Activated CD8-positive, alpha-beta memory T cell treated with anti-CD3 and anti-CD28 coated beads for 4 hours (primary cell): Measurements from ENCODE around the gene SPOCK1.

ENCODE experiments used
- DNase-seq, 2 donors: peaks; one replicate each; pipeline ENCODE4 v3.0.0-alpha.2; 2020; ENCODE audit warnings: low read depth in 2 of 2

Gene SPOCK1

GRCh38 chr5:137155261-137156000 is 343.7 kb downstream of the SPOCK1 start:
- DNase-seq = no peak

GRCh38 chr5:137152616-137153015 is 346.5 kb downstream of the SPOCK1 start:
- no peak for DNase-seq

GRCh38 chr5:137148655-137149054 is 350.5 kb downstream of the SPOCK1 start:
- no peak for DNase-seq

- no peak for DNase-seq
Measured at GRCh38 chr5:137148159-137148558, 351.0 kb downstream of the SPOCK1 start.

- DNase-seq = no peak
Measured at GRCh38 chr5:137147346-137147745, 351.8 kb downstream of the SPOCK1 start.

- no peak for DNase-seq
Measured at GRCh38 chr5:137146402-137146890, 352.7 kb downstream of the SPOCK1 start.

GRCh38 chr5:137145721-137146120 is 353.4 kb downstream of the SPOCK1 start:
- no peak for DNase-seq

GRCh38 chr5:137144656-137145055 is 354.5 kb downstream of the SPOCK1 start:
- no peak for DNase-seq

GRCh38 chr5:137142764-137143605 is 356.1 kb downstream of the SPOCK1 start:
- DNase-seq = no peak

GRCh38 chr5:137142346-137142745 is 356.8 kb downstream of the SPOCK1 start:
- DNase-seq = no peak

- DNase-seq = no peak
Measured at GRCh38 chr5:137141779-137142178, 357.3 kb downstream of the SPOCK1 start.

GRCh38 chr5:137136991-137137632 is 362.0 kb downstream of the SPOCK1 start:
- DNase-seq = no peak

- DNase-seq = no peak
Measured at GRCh38 chr5:137134920-137135532, 364.1 kb downstream of the SPOCK1 start.

- DNase-seq = no peak
Measured at GRCh38 chr5:137129886-137130680, 369.0 kb downstream of the SPOCK1 start.

GRCh38 chr5:137128012-137128411 is 371.1 kb downstream of the SPOCK1 start:
- no peak for DNase-seq

- DNase-seq = no peak
Measured at GRCh38 chr5:137126829-137127228, 372.3 kb downstream of the SPOCK1 start.

GRCh38 chr5:137122558-137122957 is 376.6 kb downstream of the SPOCK1 start:
- DNase-seq = no peak

- DNase-seq = no peak
Measured at GRCh38 chr5:137122075-137122474, 377.1 kb downstream of the SPOCK1 start.

- DNase-seq = no peak
Measured at GRCh38 chr5:137119321-137119720, 379.8 kb downstream of the SPOCK1 start.

GRCh38 chr5:137118629-137119028 is 380.5 kb downstream of the SPOCK1 start:
- no peak for DNase-seq

- DNase-seq = no peak
Measured at GRCh38 chr5:137115152-137115551, 384.0 kb downstream of the SPOCK1 start.
